GM23338 (cell line): Measurements from ENCODE around the gene OR52E5. TPM values are rescaled to one million over a fixed set of nuclear protein-coding genes. Genes with fewer than 3 reads are reported as not detected.

Experiments
- ATAC-seq: fragments of 200-7000 bp; cut with Tn5 transposase; 3 replicates; pipeline ENCODE4 v1.9.1; 2020
- DNase-seq: peaks from one replicate; pipeline ENCODE4 v3.0.0-alpha.2; 2015; ENCODE audit warnings: low spot score
- H2AFZ ChIP-seq: fragments of 200-600 bp; sonication (generic); 2 replicates; pipeline ENCODE4 v1.8.0; 2016; ENCODE audit warnings: antibody characterized with exemption, mild to moderate bottlenecking, moderate library complexity
- H3F3A ChIP-seq: fragments of 200-600 bp; sonication (generic); replicated peaks from 2 replicates; pipeline ENCODE4 v1.8.0; 2017; ENCODE audit warnings: antibody characterized with exemption, mixed run types, low read depth
- H3K27ac ChIP-seq: fragments of 200-600 bp; sonication (generic); 2 replicates; pipeline ENCODE4 v1.6.1; 2016; ENCODE audit warnings: low read depth
- H3K27me3 ChIP-seq: fragments of 200-600 bp; sonication (generic); 2 replicates; pipeline ENCODE4 v1.8.0; 2016; ENCODE audit warnings: mild to moderate bottlenecking, mixed run types, moderate library complexity; ENCODE audit not compliant: insufficient read depth
- H3K36me3 ChIP-seq: fragments of 200-600 bp; sonication (generic); 2 replicates; pipeline ENCODE4 v1.8.0; 2016; ENCODE audit warnings: mild to moderate bottlenecking; ENCODE audit not compliant: insufficient read depth
- H3K4me1 ChIP-seq: fragments of 200-600 bp; sonication (generic); 2 replicates; pipeline ENCODE4 v1.8.0; 2016; ENCODE audit warnings: mild to moderate bottlenecking, moderate library complexity; ENCODE audit not compliant: insufficient read depth
- H3K4me2 ChIP-seq: fragments of 200-600 bp; sonication (generic); 2 replicates; pipeline ENCODE4 v1.7.1; 2017; ENCODE audit warnings: mixed run types
- H3K4me3 ChIP-seq: fragments of 200-600 bp; sonication (generic); 2 replicates; pipeline ENCODE4 v1.6.1; 2016; ENCODE audit warnings: mixed run types
- H3K79me2 ChIP-seq: fragments of 200-600 bp; sonication (generic); replicated peaks from 2 replicates; pipeline ENCODE4 v1.8.0; 2017; ENCODE audit warnings: mild to moderate bottlenecking; ENCODE audit not compliant: insufficient read depth
- H3K9me2 ChIP-seq: fragments of 200-600 bp; sonication (generic); 2 replicates; pipeline ENCODE4 v1.8.0; 2017; ENCODE audit not compliant: insufficient read depth
- H4K20me1 ChIP-seq: fragments of 200-600 bp; sonication (generic); replicated peaks from 2 replicates; pipeline ENCODE4 v1.8.0; 2017; ENCODE audit warnings: mild to moderate bottlenecking; ENCODE audit not compliant: insufficient read depth
- H3K27ac Mint-ChIP-seq: 2 replicates; pipeline ENCODE4 v1.8.0; 2020; ENCODE audit warnings: inconsistent platforms, mild to moderate bottlenecking, moderate library complexity, mixed read lengths
- H3K27me3 Mint-ChIP-seq: 3 replicates; pipeline ENCODE4 v1.8.0; 2022; ENCODE audit warnings: low read depth, mild to moderate bottlenecking, moderate library complexity, mixed read lengths, inconsistent platforms; ENCODE audit not compliant: insufficient read depth, poor library complexity
- H3K36me3 Mint-ChIP-seq: 3 replicates; pipeline ENCODE4 v1.8.0; 2021; ENCODE audit warnings: low read depth, mild to moderate bottlenecking, inconsistent platforms, moderate library complexity, mixed read lengths
- H3K4me1 Mint-ChIP-seq: 3 replicates; pipeline ENCODE4 v1.8.0; 2020; ENCODE audit warnings: mild to moderate bottlenecking, inconsistent platforms, mixed read lengths
- H3K4me3 Mint-ChIP-seq: 3 replicates; pipeline ENCODE4 v1.8.0; 2021; ENCODE audit warnings: moderate library complexity, mild to moderate bottlenecking, inconsistent platforms, mixed read lengths
- H3K9me3 Mint-ChIP-seq: 3 replicates; pipeline ENCODE4 v1.8.0; 2020; ENCODE audit warnings: moderate library complexity, mild to moderate bottlenecking, inconsistent platforms, mixed read lengths
- CREB1 ChIP-seq: fragments of 250-450 bp; sonication (Bioruptor Pico); IDR thresholded peaks from 2 replicates; pipeline ENCODE4 v1.5.0; 2020; ENCODE audit warnings: low read depth, mild to moderate bottlenecking, moderate library complexity
- CTCF ChIP-seq, 2 experiments: fragments of 200-600 bp in 1 of 2; sonication (generic) in 1 of 2; conservative IDR thresholded peaks; 2 replicates each; pipeline versions ENCODE4 v1.5.1 to v1.6.1; 2016 to 2017; ENCODE audit warnings: antibody characterized with exemption in 2 of 2, low read depth in 2 of 2, mild to moderate bottlenecking in 2 of 2, moderate library complexity in 1 of 2
- ETS1 ChIP-seq: IDR thresholded peaks from 2 replicates; pipeline ENCODE4 v1.6.1; 2016; ENCODE audit warnings: antibody characterized with exemption
- EZH2 ChIP-seq: fragments of 200-600 bp; sonication (generic); IDR thresholded peaks from one replicate; pipeline ENCODE4 v1.8.0; 2017; ENCODE audit warnings: antibody characterized with exemption, mild to moderate bottlenecking, low read depth; ENCODE audit not compliant: unreplicated experiment
- EZH2phosphoT487 ChIP-seq: fragments of 200-600 bp; sonication (generic); IDR thresholded peaks from one replicate; pipeline ENCODE4 v1.8.1; 2018; ENCODE audit warnings: antibody characterized with exemption; ENCODE audit not compliant: unreplicated experiment
- JUNB ChIP-seq: IDR thresholded peaks from one replicate; pipeline ENCODE4 v1.6.1; 2016; ENCODE audit warnings: antibody characterized with exemption; ENCODE audit not compliant: unreplicated experiment
- NANOG ChIP-seq: IDR thresholded peaks from 2 replicates; pipeline ENCODE4 v1.6.1; 2016; ENCODE audit warnings: antibody characterized with exemption, borderline replicate concordance
- POLR2AphosphoS5 ChIP-seq: IDR thresholded peaks from 2 replicates; pipeline ENCODE4 v1.6.1; 2016; ENCODE audit warnings: antibody characterized with exemption, low read depth
- STAT1 ChIP-seq: IDR thresholded peaks from one replicate; pipeline ENCODE4 v1.6.1; 2016; ENCODE audit warnings: antibody characterized with exemption; ENCODE audit not compliant: unreplicated experiment
- ZNF114 ChIP-seq: fragments of 250-450 bp; sonication (Bioruptor Pico); IDR thresholded peaks from 2 replicates; pipeline ENCODE4 v1.5.0; 2020; ENCODE audit warnings: mild to moderate bottlenecking, moderate library complexity
- ZNF331 ChIP-seq: fragments of 250-450 bp; sonication (Bioruptor Pico); IDR thresholded peaks from 2 replicates; pipeline ENCODE4 v1.5.0; 2020; ENCODE audit warnings: low read depth, mild to moderate bottlenecking, moderate library complexity
- ZNF462 ChIP-seq: fragments of 250-450 bp; sonication (Bioruptor Pico); IDR thresholded peaks from 2 replicates; pipeline ENCODE4 v1.5.0; 2020; ENCODE audit warnings: mild to moderate bottlenecking, moderate library complexity
- polyA plus RNA-seq: library from polyadenylated mRNA; unstranded; fragments of >200 nt; fragmentation: Nextera tagmentation; extraction: Ambion mirVana; gene quantifications from 2 replicates; pipeline ENCODE4 v1.2.1, GENCODE V29; 2016
- total RNA-seq: library from RNA; depleted of rRNA; stranded (reverse); fragments of >200 nt; shearing (Covaris generic); gene quantifications from 2 replicates; pipeline ENCODE4 v1.2.3, GENCODE V29; 2014

OR52E5 gene
- total and polyA plus RNA-seq, 2 experiments from 2014 or later, result not detected

GRCh38 chr11:5881756-5882155 is 11.3 kb upstream of the OR52E5 start:
- TF ChIP-seq JUNB, result no peak
- TF ChIP-seq ZNF114 (CRISPR knock-in tag), result no peak
- no peak for TF ChIP-seq ETS1
- Histone ChIP-seq H3K36me3 (no peaks in the 10 kb centered on the region), H3F3A (no peaks in the 10 kb centered on the region), H3K4me1 (no peaks in the 10 kb centered on the region), H3K27me3 (no peaks in the 10 kb centered on the region), H3K79me2 (no peaks in the 10 kb centered on the region), H3K27ac (no peak overlapping the region), H3K4me2 (no peak overlapping the region), H2AFZ (no peak overlapping the region), H4K20me1 (no peaks in the 10 kb centered on the region), H3K4me3 (no peak overlapping the region), H3K9me2 (no peaks in the 10 kb centered on the region; the same call in 1 of the 2 replicates)
- ATAC-seq (no peak), DNase-seq (no peak)
- Mint-ChIP-seq H3K4me1 (no peaks in the 10 kb centered on the region; the same call in 2 of the 3 replicates), H3K27me3 (no peaks in the 10 kb centered on the region), H3K9me3 (no peaks in the 10 kb centered on the region), H3K4me3 (no peak overlapping the region), H3K36me3 (no peaks in the 10 kb centered on the region), H3K27ac (no peak overlapping the region)

GRCh38 chr11:5887172-5887571 is 5.8 kb upstream of the OR52E5 start:
- DNase-seq (no peak), ATAC-seq (no peak)
- Histone ChIP-seq H3K9me2 (no peaks in the 10 kb centered on the region), H3K79me2 (no peaks in the 10 kb centered on the region), H3K36me3 (no peaks in the 10 kb centered on the region), H3K4me1 (peaks cover 5% of the 10 kb centered on the region; the same call in 1 of the 2 replicates), H3K4me3 (no peak overlapping the region), H3K27ac (no peak overlapping the region), H3K27me3 (no peaks in the 10 kb centered on the region), H3F3A (no peaks in the 10 kb centered on the region), H4K20me1 (no peaks in the 10 kb centered on the region), H2AFZ (no peak overlapping the region), H3K4me2 (no peak overlapping the region)
- Mint-ChIP-seq H3K36me3 (no peaks in the 10 kb centered on the region), H3K4me1 (peaks cover 12% of the 10 kb centered on the region; the same call in 2 of the 3 replicates), H3K27me3 (no peaks in the 10 kb centered on the region), H3K9me3 (no peaks in the 10 kb centered on the region), H3K4me3 (no peak overlapping the region), H3K27ac (no peak overlapping the region)
- TF ChIP-seq ZNF114 (CRISPR knock-in tag) (no peak), ETS1 (no peak), NANOG (no peak), ZNF331 (CRISPR knock-in tag) (no peak), EZH2phosphoT487 (no peak), STAT1 (no peak), CTCF (conservative IDR thresholded peaks at IDR 0.05; ENCODE audit: low read depth in 2 of 2) (no peak), ZNF462 (no peak), EZH2 (no peak), POLR2AphosphoS5 (no peak), CREB1 (no peak), JUNB (no peak)
